SK-N-SH (cell line): ENCODE results near the gene ZNF512B. TPM values are rescaled to one million over a fixed set of nuclear protein-coding genes. Genes with fewer than 3 reads are reported as not detected.

ENCODE experiments used
- CTCF ChIA-PET: fragments of 300-600, 350-600 bp; formaldehyde crosslinking; extraction: SDS; loops from one replicate; lab custom pipeline; 2021; lab: Yijun Ruan, JAX
- POLR2A ChIA-PET: fragments of 350-600 bp; sonication (Branson Sonifier 250); formaldehyde crosslinking; extraction: SDS; loops from one replicate; lab custom pipeline; 2020; ENCODE audit warnings: antibody characterized with exemption, inconsistent platforms; lab: Yijun Ruan, JAX
- DNase-seq: peaks from one replicate; pipeline ENCODE4 v3.0.0; 2012
- H2AFZ ChIP-seq: fragments of 200-600 bp; sonication (generic); 2 replicates; pipeline ENCODE4 v1.8.1; 2016; ENCODE audit warnings: antibody characterized with exemption, mild to moderate bottlenecking, low read depth
- H3F3A ChIP-seq: fragments of 200-600 bp; sonication (generic); replicated peaks from 2 replicates; pipeline ENCODE3; 2016; ENCODE audit warnings: antibody characterized with exemption, mild to moderate bottlenecking; ENCODE audit not compliant: insufficient read depth
- H3K27ac ChIP-seq, 2 experiments: fragments of 200-500 bp in 1 of 2; fragments of 200-600 bp in 1 of 2; sonication (Bioruptor generic) in 1 of 2; sonication (generic), shearing (Covaris generic) in 1 of 2; 2 replicates each; pipeline versions ENCODE4 v1.5.1 to v1.6.1; 2014 to 2016; ENCODE audit warnings: low read depth in 2 of 2, inconsistent platforms in 1 of 2, low read length in 1 of 2, mild to moderate bottlenecking in 1 of 2, mixed read lengths in 1 of 2
- H3K27me3 ChIP-seq: fragments of 200-600 bp; sonication (generic), shearing (Covaris generic); 2 replicates; pipeline ENCODE4 v1.6.1; 2016; ENCODE audit warnings: mixed run types; ENCODE audit not compliant: insufficient read depth
- H3K36me3 ChIP-seq, 2 experiments: fragments of 200-500 bp in 1 of 2; fragments of 200-600 bp in 1 of 2; sonication (Bioruptor generic) in 1 of 2; sonication (generic) in 1 of 2; replicated peaks in 1 of 2; 2 replicates each; pipeline versions ENCODE3 to v1.5.1; 2014 to 2016; ENCODE audit warnings: low read length in 1 of 2, mild to moderate bottlenecking in 1 of 2; ENCODE audit not compliant: insufficient read depth in 2 of 2, control insufficient read depth in 1 of 2
- H3K4me1 ChIP-seq, 2 experiments: fragments of 200-500 bp in 1 of 2; fragments of 200-600 bp in 1 of 2; sonication (Bioruptor generic) in 1 of 2; sonication (generic), shearing (Covaris generic) in 1 of 2; 2 replicates each; pipeline versions ENCODE4 v1.5.1 to v1.6.1; 2014 to 2016; ENCODE audit warnings: low read depth in 1 of 2, low read length in 1 of 2, mixed run types in 1 of 2; ENCODE audit not compliant: insufficient read depth in 2 of 2, control insufficient read depth in 1 of 2
- H3K4me2 ChIP-seq: fragments of 200-600 bp; sonication (generic), shearing (Covaris generic); 2 replicates; pipeline ENCODE4 v1.6.1; 2017; ENCODE audit warnings: mixed run types
- H3K4me3 ChIP-seq, 2 experiments: fragments of 200-500 bp in 1 of 2; fragments of 200-600 bp in 1 of 2; sonication (Bioruptor generic) in 1 of 2; sonication (generic), shearing (Covaris generic) in 1 of 2; 2 replicates each; pipeline versions ENCODE4 v1.5.1 to v1.8.1; 2014 to 2016; ENCODE audit warnings: low read depth in 2 of 2, inconsistent platforms in 1 of 2, low read length in 1 of 2, mild to moderate bottlenecking in 1 of 2, mixed read lengths in 1 of 2, moderate library complexity in 1 of 2
- H3K79me2 ChIP-seq: fragments of 200-600 bp; sonication (generic); 2 replicates; pipeline ENCODE4 v1.8.1; 2017; ENCODE audit warnings: mild to moderate bottlenecking; ENCODE audit not compliant: insufficient read depth
- H3K9ac ChIP-seq: fragments of 200-600 bp; sonication (generic); 2 replicates; pipeline ENCODE4 v1.6.1; 2017; ENCODE audit warnings: mixed run types
- H3K9me2 ChIP-seq: fragments of 200-600 bp; sonication (generic); 2 replicates; pipeline ENCODE4 v1.6.1; 2017; ENCODE audit warnings: mixed run types
- H3K9me3 ChIP-seq: fragments of 200-600 bp; sonication (generic); 2 replicates; pipeline ENCODE4 v1.6.1; 2017; ENCODE audit warnings: mixed run types, mild to moderate bottlenecking, moderate library complexity
- H4K20me1 ChIP-seq: fragments of 200-600 bp; sonication (generic); 2 replicates; pipeline ENCODE4 v1.6.1; 2017; ENCODE audit warnings: mild to moderate bottlenecking, mixed run types; ENCODE audit not compliant: insufficient read depth
- CHD2 ChIP-seq: fragments of 150-350 bp; IDR thresholded peaks from 2 replicates; pipeline ENCODE4 v1.6.1; 2018; ENCODE audit warnings: low read length; ENCODE audit not compliant: partially characterized antibody
- EZH2phosphoT487 ChIP-seq: fragments of 200-600 bp; sonication (generic); IDR thresholded peaks from 2 replicates; pipeline ENCODE4 v1.6.1; 2017; ENCODE audit warnings: low read depth, mixed run types, mild to moderate bottlenecking, antibody characterized with exemption, moderate library complexity, borderline replicate concordance
- FOSL2 ChIP-seq: IDR thresholded peaks from 2 replicates; pipeline ENCODE4 v1.4.0; 2012; ENCODE audit warnings: low read depth, mild to moderate bottlenecking, moderate library complexity, borderline replicate concordance
- FOXJ3 ChIP-seq: sonication (generic); formaldehyde crosslinking; IDR thresholded peaks from 2 replicates; pipeline ENCODE4 v1.5.1; 2020; ENCODE audit warnings: mild to moderate bottlenecking, missing genetic modification reagents
- GABPA ChIP-seq: IDR thresholded peaks from 2 replicates; pipeline ENCODE4 v1.4.0; 2012; ENCODE audit warnings: low read depth, mild to moderate bottlenecking
- IRF3 ChIP-seq: fragments of 150-350 bp; IDR thresholded peaks from 2 replicates; pipeline ENCODE4 v1.6.1; 2016; ENCODE audit warnings: mild to moderate bottlenecking, low read depth, low read length
- JUND ChIP-seq: IDR thresholded peaks from 2 replicates; pipeline ENCODE4 v1.4.0; 2012
- MEF2A ChIP-seq: IDR thresholded peaks from 2 replicates; pipeline ENCODE4 v1.4.0; 2012; ENCODE audit warnings: low read depth, borderline replicate concordance
- NRF1 ChIP-seq: IDR thresholded peaks from 2 replicates; pipeline ENCODE4 v1.6.1; 2012; ENCODE audit warnings: low read depth, mild to moderate bottlenecking, low read length
- PBX3 ChIP-seq: IDR thresholded peaks from 2 replicates; pipeline ENCODE4; 2012
- POLR2AphosphoS5 ChIP-seq: IDR thresholded peaks from 2 replicates; pipeline ENCODE4 v1.6.1; 2012; ENCODE audit warnings: low read depth, low read length
- RAD21 ChIP-seq: IDR thresholded peaks from 2 replicates; pipeline ENCODE4 v1.6.1; 2012; ENCODE audit warnings: mild to moderate bottlenecking, low read length
- RCOR1 ChIP-seq: fragments of 150-350 bp; IDR thresholded peaks from 2 replicates; pipeline ENCODE4 v1.6.1; 2017; ENCODE audit warnings: antibody characterized with exemption, low read length
- REST ChIP-seq: IDR thresholded peaks from 2 replicates; pipeline ENCODE4 v1.6.1; 2012; ENCODE audit warnings: mild to moderate bottlenecking, low read depth, low read length, moderate library complexity
- RFX5 ChIP-seq: IDR thresholded peaks from 2 replicates; pipeline ENCODE4 v1.6.1; 2012; ENCODE audit warnings: mild to moderate bottlenecking, improper control_type of control experiment, low read length
- RXRA ChIP-seq: IDR thresholded peaks from 2 replicates; pipeline ENCODE4 v1.4.0; 2012; ENCODE audit warnings: low read depth, mild to moderate bottlenecking, borderline replicate concordance
- SMC3 ChIP-seq: IDR thresholded peaks from 2 replicates; pipeline ENCODE4 v1.6.1; 2012; ENCODE audit warnings: low read depth, low read length, improper control_type of control experiment
- TAF1 ChIP-seq: IDR thresholded peaks from 2 replicates; pipeline ENCODE4 v1.6.1; 2012; ENCODE audit warnings: low read depth, mild to moderate bottlenecking, low read length, moderate library complexity, borderline replicate concordance
- TCF12 ChIP-seq: IDR thresholded peaks from 2 replicates; pipeline ENCODE4 v1.4.0; 2012
- USF1 ChIP-seq: IDR thresholded peaks from 2 replicates; pipeline ENCODE4 v1.4.0; 2012; ENCODE audit warnings: low read depth, borderline replicate concordance
- USF2 ChIP-seq: fragments of 150-350 bp; IDR thresholded peaks from 2 replicates; pipeline ENCODE4 v1.6.1; 2017; ENCODE audit warnings: antibody characterized with exemption, low read length, low read depth, borderline replicate concordance
- ZBTB33 ChIP-seq: IDR thresholded peaks from 2 replicates; pipeline ENCODE4 v1.4.0; 2012; ENCODE audit warnings: low read depth, borderline replicate concordance
- WGBS: methylation state at CpG from one replicate; pipeline ENCODE4 v1.1.6; 2017; ENCODE audit warnings: low lambda C conversion rate; 5-methylcytosine and 5-hydroxymethylcytosine counted together
- polyA plus RNA-seq, 3 experiments: library from polyadenylated mRNA; depleted of rRNA; stranded (reverse); fragments of >200 nt; gene quantifications; 2 replicates each; pipeline ENCODE4 v1.2.3, GENCODE V29; 2012

The ZNF512B gene
- polyA plus RNA-seq, 1 of the 3 experiments (the other 2 are of a cell fraction), result 11.8 TPM

GRCh38 chr20:63955827-63956663, 13.7 kb downstream of the ZNF512B start, which contains the start of gene UCKL1:
TSS of gene UCKL1 (minus strand) at chr20:63956416. CDS start at chr20:63956372, 44 bp downstream.
- H3K79me2 ChIP-seq, result peaks cover 50% of the 10 kb centered on the region
- ChIA-PET POLR2A (interaction anchor here (0.7 to 1.5 kb wide), 2 partner anchors 15 to 23 kb away, joined by 3 to 4 read pairs; partner anchors contain the start of gene SAMD10), CTCF (interaction anchor here (0.8 to 4.8 kb wide), 8 partner anchors 18 to 181 kb away, joined by 3 to 32 read pairs (median 5); partner anchors contain the start of genes PRPF6 and SAMD10)
- peak within 1 kb of the TSS; percentile 99 for H3K4me2 ChIP-seq
- H3K4me3 ChIP-seq, result peak within 1 kb of the TSS; percentile 91 to 98
- H3F3A ChIP-seq, result peaks cover 8% of the 10 kb centered on the region
- WGBS, result 0% methylated on average over 2 of the region's 105 CpGs
- peaks cover 6 to 33% of the 10 kb centered on the region in 2 experiments; a peak in 1 of 4 replicates for H3K4me1 ChIP-seq
- no peaks in the 10 kb centered on the region for H3K9me3 ChIP-seq
- DNase-seq, result peak; percentile 95
- no peaks in the 10 kb centered on the region for H3K27me3 ChIP-seq
- peaks cover 0 to 19% of the 10 kb centered on the region in 2 experiments for H3K36me3 ChIP-seq
- no peaks in the 10 kb centered on the region for H3K9me2 ChIP-seq
- peak within 1 kb of the TSS; percentile 72 to 88 for H3K27ac ChIP-seq
- H2AFZ ChIP-seq, result peak within 1 kb of the TSS; percentile 59; the same call in 1 of the 2 replicates
- H4K20me1 ChIP-seq, result peaks cover 38% of the 10 kb centered on the region
- peak within 1 kb of the TSS; percentile 96 for H3K9ac ChIP-seq
- no peak for TF ChIP-seq RXRA
- TF ChIP-seq SMC3, result no peak
- TF ChIP-seq PBX3, result peak; percentile 23; the same call in 1 of the 2 replicates
- TF ChIP-seq FOSL2, result no peak; the same call in 1 of the 2 replicates
- TF ChIP-seq RCOR1, result no peak
- peak; percentile 60 for TF ChIP-seq GABPA
- TF ChIP-seq REST, result no peak
- no peak for TF ChIP-seq MEF2A
- peak; percentile 86 for TF ChIP-seq USF1
- peak; percentile 70; the same call in 1 of the 2 replicates for TF ChIP-seq POLR2AphosphoS5
- no peak for TF ChIP-seq FOXJ3 (CRISPR knock-in tag)
- no peak for TF ChIP-seq RFX5
- no peak; the same call in 1 of the 2 replicates for TF ChIP-seq TCF12
- TF ChIP-seq NRF1, result no peak
- TF ChIP-seq CHD2, result peak; percentile 94
- TF ChIP-seq RAD21, result no peak
- TF ChIP-seq EZH2phosphoT487, result no peak
- no peak for TF ChIP-seq IRF3
- TF ChIP-seq JUND, result no peak
- TF ChIP-seq ZBTB33, result peak; percentile 56
- TF ChIP-seq TAF1, result peak; percentile 70; the same call in 1 of the 2 replicates
- peak; percentile 49; the same call in 1 of the 2 replicates for TF ChIP-seq USF2
